HepG2 (cell line): ENCODE data around the gene ANGPTL2. TPM values are rescaled to one million over a fixed set of nuclear protein-coding genes. Genes with fewer than 3 reads are reported as not detected.

ENCODE experiments used
- ATAC-seq: fragments of 200-7000 bp; cut with Tn5 transposase; 3 replicates; pipeline ENCODE4 v1.9.1; 2020; ENCODE audit warnings: mild to moderate bottlenecking, moderate library complexity
- BruUV-seq: library from RNA; stranded (reverse); fragments of 400-500 nt; replicated peaks from 2 replicates; lab custom pipeline; 2021; lab: Mats Ljungman, UMichigan
- CTCF ChIA-PET: fragments of 300-600 bp; formaldehyde crosslinking; extraction: SDS; loops from one replicate; lab custom pipeline; 2021; ENCODE audit warnings: low total read pairs, inconsistent platforms, low intra/inter-chr PET ratio; lab: Yijun Ruan, JAX
- POLR2A ChIA-PET: fragments of 350-600 bp; sonication (Branson Sonifier 250); formaldehyde crosslinking; loops from one replicate; lab custom pipeline; 2020; ENCODE audit warnings: antibody characterized with exemption, inconsistent platforms; lab: Yijun Ruan, JAX
- DNase-seq: peaks from one replicate; pipeline ENCODE4 v3.0.0-alpha.2; 2015; ENCODE audit warnings: low spot score
- FAIRE-seq: peaks from 3 replicates; lab custom pipeline; 2011; peaks lifted over from hg19 to GRCh38; lab: Jason Lieb, UNC
- H2AFZ ChIP-seq: one replicate; pipeline ENCODE4 v1.6.1; 2011; ENCODE audit warnings: low read length, inconsistent platforms
- H3K27ac ChIP-seq: fragments of 300-600 bp; 3 replicates; pipeline ENCODE4 v1.8.0; 2011; ENCODE audit warnings: mixed run types, mild to moderate bottlenecking, mixed read lengths, low read length, inconsistent platforms; ENCODE audit not compliant: insufficient read depth; ENCODE audit errors: extremely low read length
- H3K27me3 ChIP-seq, 2 experiments: fragments of 200-600 bp in 1 of 2; 2 replicates in 1 of 2; 3 replicates in 1 of 2; pipeline versions ENCODE4 v1.6.0 to v1.8.0; 2011; ENCODE audit warnings: low read length in 2 of 2, mild to moderate bottlenecking in 2 of 2, moderate library complexity in 2 of 2, inconsistent platforms in 1 of 2; ENCODE audit not compliant: insufficient read depth in 2 of 2, control insufficient read depth in 1 of 2
- H3K36me3 ChIP-seq, 2 experiments: fragments of 200-600 bp in 1 of 2; replicated peaks in 1 of 2; 2 replicates in 1 of 2; 3 replicates in 1 of 2; pipeline versions ENCODE4 v1.5.1 to v1.8.0; 2011; ENCODE audit warnings: low read length in 2 of 2, inconsistent platforms in 1 of 2; ENCODE audit not compliant: insufficient read depth in 2 of 2, control insufficient read depth in 1 of 2
- H3K4me1 ChIP-seq: 2 replicates; pipeline ENCODE4 v1.5.1; 2012; ENCODE audit warnings: low read length, inconsistent platforms; ENCODE audit not compliant: insufficient read depth
- H3K4me2 ChIP-seq: 2 replicates; pipeline ENCODE4 v1.6.0; 2011; ENCODE audit warnings: low read depth, low read length, inconsistent platforms
- H3K4me3 ChIP-seq, 3 experiments: fragments of 200-600 bp in 1 of 3; sonication (generic), shearing (Covaris generic) in 1 of 3; replicated peaks in 1 of 3; 2 replicates each; pipeline ENCODE4 v1.5.1; 2011 to 2016; ENCODE audit warnings: low read length in 3 of 3, inconsistent platforms in 2 of 3, low read depth in 2 of 3, mild to moderate bottlenecking in 2 of 3, control low read depth in 1 of 3, mixed read lengths in 1 of 3; ENCODE audit not compliant: insufficient read depth in 1 of 3
- H3K79me2 ChIP-seq: one replicate; pipeline ENCODE4 v1.6.1; 2011; ENCODE audit warnings: low read length, inconsistent platforms; ENCODE audit not compliant: insufficient read depth
- H3K9ac ChIP-seq: 2 replicates; pipeline ENCODE4 v1.6.0; 2011; ENCODE audit warnings: mild to moderate bottlenecking, low read depth, low read length, inconsistent platforms; ENCODE audit not compliant: insufficient read depth
- H3K9me3 ChIP-seq: 2 replicates; pipeline ENCODE4 v1.5.1; 2012; ENCODE audit warnings: mild to moderate bottlenecking, low read length
- H4K20me1 ChIP-seq: 2 replicates; pipeline ENCODE4 v1.6.0; 2011; ENCODE audit warnings: inconsistent platforms, mild to moderate bottlenecking, low read length, moderate library complexity; ENCODE audit not compliant: insufficient read depth
- ELF3 ChIP-seq: IDR thresholded peaks from 2 replicates; pipeline ENCODE4 v1.6.1; 2016; ENCODE audit warnings: missing genetic modification reagents, missing compliant biosample characterization
- FLYWCH1 ChIP-seq: sonication (generic); formaldehyde crosslinking; IDR thresholded peaks from 2 replicates; pipeline ENCODE4 v1.8.1; 2023; ENCODE audit warnings: mild to moderate bottlenecking, missing genetic modification reagents
- GLI4 ChIP-seq: sonication (generic); formaldehyde crosslinking; IDR thresholded peaks from 2 replicates; pipeline ENCODE4 v1.5.1; 2020; ENCODE audit warnings: missing genetic modification reagents, mild to moderate bottlenecking, moderate library complexity, borderline replicate concordance
- HDAC6 ChIP-seq: fragments of 200-600 bp; sonication (generic); IDR thresholded peaks from 2 replicates; pipeline ENCODE4 v1.7.0; 2017; ENCODE audit warnings: mild to moderate bottlenecking, antibody characterized with exemption, low read length, low read depth
- HOMEZ ChIP-seq: IDR thresholded peaks from 2 replicates; pipeline ENCODE4 v1.6.1; 2016; ENCODE audit warnings: low read depth
- HOXA7 ChIP-seq: sonication (generic); formaldehyde crosslinking; IDR thresholded peaks from 2 replicates; pipeline ENCODE4 v1.8.1; 2022; ENCODE audit warnings: mild to moderate bottlenecking, missing genetic modification reagents, moderate library complexity
- HOXD1 ChIP-seq: sonication (generic); formaldehyde crosslinking; IDR thresholded peaks from 2 replicates; pipeline ENCODE4 v1.5.0; 2020; ENCODE audit warnings: missing genetic modification reagents
- NCOR1 ChIP-seq: fragments of 200-600 bp; sonication (generic); IDR thresholded peaks from 2 replicates; pipeline ENCODE4 v1.7.0; 2017; ENCODE audit warnings: antibody characterized with exemption, low read length, borderline replicate concordance
- PHF8 ChIP-seq: sonication (generic); formaldehyde crosslinking; IDR thresholded peaks from 2 replicates; pipeline ENCODE4 v1.5.0; 2020; ENCODE audit warnings: missing genetic modification reagents
- SMC3 ChIP-seq: IDR thresholded peaks from 2 replicates; pipeline ENCODE4 v1.6.1; 2011; ENCODE audit warnings: low read length, improper control_type of control experiment
- SP5 ChIP-seq: IDR thresholded peaks from 2 replicates; pipeline ENCODE4 v1.6.1; 2016; ENCODE audit warnings: low read depth, borderline replicate concordance
- TP53 ChIP-seq: sonication (generic); formaldehyde crosslinking; conservative IDR thresholded peaks from 2 replicates; pipeline ENCODE4 v1.4.0; 2020; ENCODE audit warnings: missing genetic modification reagents
- ZNF737 ChIP-seq: sonication (generic); formaldehyde crosslinking; IDR thresholded peaks from 2 replicates; pipeline ENCODE4 v1.5.0; 2020; ENCODE audit warnings: missing genetic modification reagents, mild to moderate bottlenecking, borderline replicate concordance
- ZNF850 ChIP-seq: sonication (generic); formaldehyde crosslinking; conservative IDR thresholded peaks from 2 replicates; pipeline ENCODE4 v1.9.0; 2021; ENCODE audit warnings: mild to moderate bottlenecking, missing genetic modification reagents
- WGBS: methylation state at CpG from one replicate; pipeline ENCODE4 v1.1.6; 2017; ENCODE audit warnings: low lambda C conversion rate; 5-methylcytosine and 5-hydroxymethylcytosine counted together
- in situ Hi-C: cut with HindIII; loops from 2 replicates; pipeline ENCODE4 v1.10.0; 2017; ENCODE audit warnings: low pct_unique_long_range_greater_than_20kb; ENCODE audit not compliant: extremely low pct_ligation_motif_present
- intact Hi-C: fragments of 100-400 bp; cut with micrococcal nuclease; formaldehyde crosslinking; loops from one replicate; pipeline ENCODE4 v1.10.0; 2022; ENCODE audit not compliant: unreplicated experiment
- polyA plus RNA-seq, 8 experiments: library from polyadenylated mRNA; depleted of rRNA in 3 of 8; stranded (reverse) in 7 of 8; unstranded in 1 of 8; fragments of >200 nt; fragmentation: Illumina TruSeq in 4 of 8; extraction: Trizol in 4 of 8; gene quantifications; 2 replicates each; pipeline versions ENCODE4 v1.2.1 to v1.2.3, GENCODE V29; 2011 to 2016; ENCODE audit warnings: low read depth in 4 of 8, missing spikeins in 1 of 8, mixed read lengths in 1 of 8; ENCODE audit not compliant: insufficient read depth in 1 of 8
- total RNA-seq, 5 experiments: library from RNA; depleted of rRNA; stranded (reverse); fragments of >200 nt; fragmentation: Illumina TruSeq; extraction: Trizol; gene quantifications; 2 replicates each; pipeline ENCODE4 v1.2.3, GENCODE V29; 2016; ENCODE audit warnings: low read depth in 1 of 5

The ANGPTL2 gene
- total and polyA plus RNA-seq, 2 of the 13 experiments (the other 11 are each of a cell fraction or from before 2014, with no cell fraction given): 0.91 to 21.0 TPM

GRCh38 chr9:127143920-127144465, 21.6 kb upstream of the ANGPTL2 start:
- DNase-seq (no peak), ATAC-seq (no peak), FAIRE-seq (no peak)
- Histone ChIP-seq H2AFZ (no peak overlapping the region), H3K36me3 (no peaks in the 10 kb centered on the region), H3K4me2 (no peak overlapping the region), H3K4me1 (no peaks in the 10 kb centered on the region), H3K9ac (no peak overlapping the region), H3K9me3 (no peaks in the 10 kb centered on the region), H3K79me2 (no peaks in the 10 kb centered on the region), H4K20me1 (no peaks in the 10 kb centered on the region), H3K27me3 (no peaks in the 10 kb centered on the region), H3K27ac (no peak overlapping the region), H3K4me3 (no peak overlapping the region)
- ChIA-PET POLR2A (no interaction called here), CTCF (no interaction called here)
- WGBS: 88% methylated on average over 8 of the region's 8 CpGs
- TF ChIP-seq PHF8 (CRISPR knock-in tag) (no peak), GLI4 (no peak), TP53 (CRISPR knock-in tag) (no peak), ELF3 (CRISPR knock-in tag) (no peak), SP5 (no peak), HDAC6 (no peak)
- BruUV-seq: no TSS peak
- in situ Hi-C loops (no loop called here), intact Hi-C loops (no loop called here)

DNA sequence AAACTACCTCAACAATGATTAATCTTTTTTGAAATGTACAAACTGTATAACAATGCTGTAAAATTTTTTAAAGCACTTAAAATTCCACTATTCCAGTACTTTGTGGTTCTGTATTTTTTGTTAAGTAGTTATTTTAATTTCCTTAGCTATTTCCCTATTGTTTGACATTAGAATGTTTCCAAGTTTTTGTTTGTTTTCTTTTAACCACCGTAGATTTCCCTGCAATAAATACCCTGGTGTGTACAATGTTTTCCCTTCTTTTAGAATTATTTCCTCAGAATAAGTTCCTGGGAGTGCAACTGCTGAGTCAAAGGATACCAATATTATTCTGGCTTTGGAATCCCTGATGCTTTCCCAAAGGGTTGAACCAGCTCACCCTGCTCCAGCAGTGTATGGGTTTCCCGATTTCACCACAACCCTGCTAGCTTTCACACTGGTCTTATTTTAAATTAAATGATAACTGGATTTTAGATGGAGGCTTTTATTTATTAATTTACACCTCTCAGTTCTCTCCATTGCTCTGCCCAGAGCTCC, 20.6 kb upstream of the ANGPTL2 start:
- FAIRE-seq: no peak
- TF ChIP-seq FLYWCH1 (no peak), ZNF737 (CRISPR knock-in tag) (no peak), HOXD1 (CRISPR knock-in tag) (no peak), HOXA7 (CRISPR knock-in tag) (no peak), HOMEZ (CRISPR knock-in tag) (no peak), SMC3 (no peak), NCOR1 (no peak), ZNF850 (no peak)

More for the DNA sequence above, 20.6 kb upstream of the ANGPTL2 start:
- H3K4me3 ChIP-seq: no peak overlapping the region
- ATAC-seq: no peak
- WGBS: 66% methylated on average over 2 of the region's 2 CpGs
- no peak overlapping the region for H2AFZ ChIP-seq
- no TSS peak for BruUV-seq
- no peaks in the 10 kb centered on the region for H3K36me3 ChIP-seq
- intact Hi-C loops (no loop called here), in situ Hi-C loops (no loop called here)
- no peaks in the 10 kb centered on the region for H3K27me3 ChIP-seq
- no peak overlapping the region for H3K9ac ChIP-seq
- ChIA-PET CTCF (no interaction called here), POLR2A (no interaction called here)
- DNase-seq: no peak
- H3K4me1 ChIP-seq: no peaks in the 10 kb centered on the region
- no peaks in the 10 kb centered on the region for H3K79me2 ChIP-seq
- no peaks in the 10 kb centered on the region for H4K20me1 ChIP-seq
- H3K4me2 ChIP-seq: no peak overlapping the region
- no peaks in the 10 kb centered on the region for H3K9me3 ChIP-seq
- H3K27ac ChIP-seq: no peak overlapping the region
